ENCODE measurements around the gene B3GALNT2.

- TF ChIP-seq CTCF (conservative IDR thresholded peaks at IDR 0.05) (no peak), ZFX (IDR thresholded peaks at IDR 0.05) (no peak)
Measured at GRCh38 chr1:235486321-235486720, 17.9 kb downstream of the B3GALNT2 start.

Data from C4-2B (cell line).